ENCODE results near the gene NTPCR. TPM values are rescaled to one million over a fixed set of nuclear protein-coding genes. Genes with fewer than 3 reads are reported as not detected.
"Not testable (repeated sequence)": the region's sequence is repeated elsewhere in the genome, so short reads cannot be mapped to it uniquely, and the experiment has no call there.

NTPCR gene
- total RNA-seq, 1 donor from 2014 or later: 31.0 TPM

DNA sequence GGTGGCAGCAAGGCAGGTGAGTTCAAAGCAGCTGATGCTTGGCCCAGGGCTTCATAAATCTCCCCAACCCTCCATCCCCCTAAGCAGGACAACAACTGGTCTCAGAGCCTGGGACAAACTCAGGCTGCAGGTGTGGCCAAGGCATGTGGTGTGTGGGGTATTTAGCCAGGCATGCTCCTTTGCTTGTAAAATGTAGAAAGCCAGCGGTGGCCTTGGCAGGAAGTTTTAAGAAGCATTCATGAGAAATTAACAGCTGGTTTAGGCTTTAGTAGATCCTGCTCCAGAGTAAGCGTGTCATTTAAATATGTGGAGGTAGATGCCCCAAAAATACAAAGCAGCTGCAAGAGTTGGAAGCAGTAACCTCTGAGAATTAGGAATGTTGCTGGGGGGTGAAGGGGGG, 44.8 kb downstream of the NTPCR start:
- TF ChIP-seq, protein P1, sequence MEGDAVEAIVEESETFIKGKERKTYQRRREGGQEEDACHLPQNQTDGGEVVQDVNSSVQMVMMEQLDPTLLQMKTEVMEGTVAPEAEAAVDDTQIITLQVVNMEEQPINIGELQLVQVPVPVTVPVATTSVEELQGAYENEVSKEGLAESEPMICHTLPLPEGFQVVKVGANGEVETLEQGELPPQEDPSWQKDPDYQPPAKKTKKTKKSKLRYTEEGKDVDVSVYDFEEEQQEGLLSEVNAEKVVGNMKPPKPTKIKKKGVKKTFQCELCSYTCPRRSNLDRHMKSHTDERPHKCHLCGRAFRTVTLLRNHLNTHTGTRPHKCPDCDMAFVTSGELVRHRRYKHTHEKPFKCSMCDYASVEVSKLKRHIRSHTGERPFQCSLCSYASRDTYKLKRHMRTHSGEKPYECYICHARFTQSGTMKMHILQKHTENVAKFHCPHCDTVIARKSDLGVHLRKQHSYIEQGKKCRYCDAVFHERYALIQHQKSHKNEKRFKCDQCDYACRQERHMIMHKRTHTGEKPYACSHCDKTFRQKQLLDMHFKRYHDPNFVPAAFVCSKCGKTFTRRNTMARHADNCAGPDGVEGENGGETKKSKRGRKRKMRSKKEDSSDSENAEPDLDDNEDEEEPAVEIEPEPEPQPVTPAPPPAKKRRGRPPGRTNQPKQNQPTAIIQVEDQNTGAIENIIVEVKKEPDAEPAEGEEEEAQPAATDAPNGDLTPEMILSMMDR (conservative IDR thresholded peaks at IDR 0.05; ENCODE audit: low read depth, low read length): no peak
- DNase-seq (ENCODE audit: low read depth): no peak
- no peak overlapping the region for H3K4me3 ChIP-seq (ENCODE audit: low read depth, low read length)

DNA sequence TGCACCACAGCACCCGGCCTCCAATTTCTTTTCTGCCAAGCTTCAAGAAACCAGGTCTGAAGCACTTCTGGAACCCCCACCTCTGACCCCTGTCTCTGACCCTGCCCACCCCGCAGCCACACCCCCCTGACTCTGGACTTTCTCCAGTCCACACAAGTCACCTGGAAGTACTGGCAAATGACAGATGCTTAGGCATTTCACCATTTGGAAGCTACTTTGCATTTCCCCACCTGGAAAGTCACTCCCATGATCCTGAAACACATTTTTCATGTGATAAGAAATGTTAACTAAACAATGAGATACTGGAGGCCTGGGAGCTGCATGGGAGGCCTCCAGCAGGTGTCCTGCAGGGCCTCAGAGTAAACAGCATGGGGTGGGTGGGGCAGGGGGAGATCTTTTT, 45.7 kb downstream of the NTPCR start:
- TF ChIP-seq, protein P1 (conservative IDR thresholded peaks at IDR 0.05; ENCODE audit: low read depth, low read length): no peak
- no peak overlapping the region for H3K4me3 ChIP-seq (ENCODE audit: low read depth, low read length)
- no peak for DNase-seq (ENCODE audit: low read depth)

DNA sequence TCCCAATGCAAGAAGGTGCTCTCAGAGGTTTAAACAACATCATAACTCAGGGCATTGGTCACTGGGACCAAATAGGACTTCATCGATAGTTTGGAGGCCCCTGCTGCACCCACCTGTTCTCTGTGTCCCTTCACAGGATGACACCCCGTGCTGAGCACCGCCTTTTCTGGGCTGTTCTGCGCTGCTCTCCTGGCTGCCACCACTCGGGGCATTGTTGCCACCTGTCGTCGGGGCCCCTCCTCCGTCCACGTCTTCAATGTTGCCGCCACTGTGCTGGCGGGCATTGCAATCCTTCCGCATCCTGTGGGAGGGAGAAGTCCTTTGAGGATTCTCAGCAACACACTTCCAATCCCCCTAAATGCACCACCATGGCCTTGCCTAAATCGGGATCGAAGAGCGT, 47.7 kb downstream of the NTPCR start:
- no peak for DNase-seq (ENCODE audit: low read depth)
- H3K4me3 ChIP-seq (ENCODE audit: low read depth, low read length): no peak overlapping the region
- TF ChIP-seq, protein P1 (conservative IDR thresholded peaks at IDR 0.05; ENCODE audit: low read depth, low read length): no peak

DNA sequence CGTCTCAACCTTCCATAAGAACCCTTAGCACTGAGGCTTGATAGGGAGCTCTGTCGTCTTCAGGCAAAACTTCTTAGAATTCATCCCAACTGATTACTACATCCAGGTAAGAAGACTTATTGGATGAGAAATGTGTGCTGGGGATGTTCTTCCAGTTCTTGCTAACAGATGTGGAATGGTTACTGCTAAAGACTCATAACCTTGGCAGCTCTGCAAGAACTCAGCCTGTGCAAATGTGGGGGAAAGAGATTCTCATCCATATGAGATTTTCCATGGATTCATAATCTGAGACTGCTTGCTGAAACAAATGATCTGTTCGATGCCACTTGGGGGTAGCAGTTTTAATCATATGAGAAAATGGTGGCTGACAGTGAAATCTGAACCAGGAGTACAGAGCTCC, 48.2 kb downstream of the NTPCR start:
- DNase-seq (ENCODE audit: low read depth): no peak
- H3K4me3 ChIP-seq (ENCODE audit: low read depth, low read length): no peak overlapping the region
- TF ChIP-seq, protein P1 (conservative IDR thresholded peaks at IDR 0.05; ENCODE audit: low read depth, low read length): no peak

DNA sequence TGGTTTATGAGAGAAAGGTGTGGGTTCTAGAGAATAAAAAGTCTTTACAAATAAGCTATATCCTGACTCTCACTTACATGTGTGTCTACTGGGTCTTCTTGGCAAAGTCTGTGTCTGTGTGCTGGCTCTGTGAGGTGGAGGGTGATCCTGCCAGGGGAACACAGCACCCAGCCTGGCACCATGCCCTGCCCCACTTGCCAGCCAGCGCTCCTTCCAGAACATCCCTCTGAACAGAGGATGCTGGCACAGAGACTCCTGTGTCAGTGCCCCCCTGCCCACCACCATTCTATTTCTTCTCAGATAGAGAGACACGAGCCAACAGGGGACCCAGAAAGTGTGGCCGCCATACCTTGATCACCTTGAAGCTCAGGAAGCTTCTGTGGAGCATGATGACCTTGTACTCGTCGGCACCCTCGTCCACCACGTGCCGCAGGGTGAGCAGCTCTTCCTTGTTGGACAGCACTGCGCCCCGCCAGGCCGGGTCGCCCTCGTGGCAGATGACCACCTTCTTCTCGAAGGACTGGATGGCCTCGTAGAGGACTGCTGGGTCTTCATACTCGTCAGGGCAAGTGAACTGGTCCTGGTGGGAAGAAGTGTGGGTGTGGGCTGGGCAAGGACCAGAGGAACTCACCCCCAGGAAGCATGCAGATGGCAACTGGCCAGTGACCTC, 49.7 kb downstream of the NTPCR start:
- TF ChIP-seq, protein P1 (conservative IDR thresholded peaks at IDR 0.05; ENCODE audit: low read depth, low read length): no peak
- no peak overlapping the region for H3K4me3 ChIP-seq (ENCODE audit: low read depth, low read length)
- DNase-seq (ENCODE audit: low read depth): no peak

DNA sequence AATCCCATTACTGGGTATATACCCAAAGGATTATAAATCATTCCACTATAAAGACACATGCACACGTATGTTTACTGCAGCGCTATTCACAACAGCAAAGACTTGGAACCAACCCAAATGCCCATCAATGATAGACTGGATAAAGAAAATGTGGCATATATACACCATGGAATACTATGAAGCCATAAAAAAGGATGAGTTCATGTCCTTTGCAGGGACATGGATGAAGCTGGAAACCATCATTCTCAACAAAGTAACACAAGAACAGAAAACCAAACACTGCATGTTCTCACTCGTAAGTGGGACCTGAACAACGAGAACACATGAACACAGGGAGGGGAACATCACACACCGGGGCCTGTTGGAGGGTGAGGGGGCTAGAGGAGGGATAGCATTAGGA, 53.2 kb downstream of the NTPCR start:
- not testable (repeated sequence) for H3K4me3 ChIP-seq (ENCODE audit: low read depth, low read length); DNase-seq (ENCODE audit: low read depth)

DNA sequence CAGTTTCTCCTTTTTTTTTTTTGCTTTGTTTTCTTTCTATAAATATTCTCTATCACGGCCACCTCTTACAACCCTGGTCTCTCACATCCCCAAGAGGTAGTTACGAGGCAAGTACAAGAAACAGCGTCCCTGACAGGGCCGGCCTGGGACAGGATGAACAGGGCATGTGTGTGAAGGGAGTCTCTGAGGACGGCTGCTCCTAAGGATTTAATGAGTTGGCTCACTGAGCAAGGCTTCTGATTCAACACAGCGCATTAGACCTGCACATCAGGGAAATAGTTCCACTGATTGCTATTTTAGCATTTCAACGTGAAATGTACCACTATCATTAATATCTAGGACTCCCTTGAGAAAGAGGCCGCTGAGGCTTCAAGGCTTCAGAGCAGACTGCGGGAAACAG, 54.0 kb downstream of the NTPCR start:
- no peak overlapping the region for H3K4me3 ChIP-seq (ENCODE audit: low read depth, low read length)
- DNase-seq (ENCODE audit: low read depth): no peak
- TF ChIP-seq, protein P1 (conservative IDR thresholded peaks at IDR 0.05; ENCODE audit: low read depth, low read length): no peak

All from epithelial cell of proximal tubule (primary cell).